ENCODE data around the gene MKNK2.
A peak's percentile ranks its signal among the peaks of the same experiment; 100 is the strongest.

MKNK2 gene

GRCh38 chr19:2018752-2019151 lies 32.3 kb downstream of the MKNK2 start:
- no peak for DNase-seq (ENCODE audit: extremely low read depth, low read depth)
- no peak for TF ChIP-seq CTCF (IDR thresholded peaks at IDR 0.05; ENCODE audit: low read depth, low read length)

GRCh38 chr19:2016041-2016807 lies 34.8 kb downstream of the MKNK2 start:
- no peak for TF ChIP-seq CTCF (IDR thresholded peaks at IDR 0.05; ENCODE audit: low read depth, low read length)
- DNase-seq (ENCODE audit: extremely low read depth, low read depth), result peak; percentile 88

- TF ChIP-seq CTCF (IDR thresholded peaks at IDR 0.05; ENCODE audit: low read depth, low read length), result no peak
- DNase-seq (ENCODE audit: extremely low read depth, low read depth), result peak; percentile 87
Measured at GRCh38 chr19:2015608-2015950, 35.5 kb downstream of the MKNK2 start, which contains the start of gene BTBD2. Gene BTBD2 (minus strand): TSS chr19:2015714. CDS start chr19:2015703, 11 bp downstream.

- TF ChIP-seq CTCF (IDR thresholded peaks at IDR 0.05; ENCODE audit: low read depth, low read length), result no peak
- no peak for DNase-seq (ENCODE audit: extremely low read depth, low read depth)
Measured at GRCh38 chr19:2014731-2015607, 36.1 kb downstream of the MKNK2 start.

GRCh38 chr19:2014131-2014571 lies 36.9 kb downstream of the MKNK2 start:
- no peak for TF ChIP-seq CTCF (IDR thresholded peaks at IDR 0.05; ENCODE audit: low read depth, low read length)
- DNase-seq (ENCODE audit: extremely low read depth, low read depth), result no peak

GRCh38 chr19:2013683-2013961 lies 37.4 kb downstream of the MKNK2 start:
- no peak for DNase-seq (ENCODE audit: extremely low read depth, low read depth)
- no peak for TF ChIP-seq CTCF (IDR thresholded peaks at IDR 0.05; ENCODE audit: low read depth, low read length)
